GM21619 (cell line): ENCODE results near the gene OR10G3.
"Not testable (repeated sequence)": the region's sequence is repeated elsewhere in the genome, so short reads cannot be mapped to it uniquely, and the experiment has no call there.

Experiments used
- ATAC-seq: cut with Tn5 transposase; IDR thresholded peaks from one replicate; pipeline ENCODE4 v1.9.1; 2021; ENCODE audit not compliant: unreplicated experiment

OR10G3 gene, protein sequence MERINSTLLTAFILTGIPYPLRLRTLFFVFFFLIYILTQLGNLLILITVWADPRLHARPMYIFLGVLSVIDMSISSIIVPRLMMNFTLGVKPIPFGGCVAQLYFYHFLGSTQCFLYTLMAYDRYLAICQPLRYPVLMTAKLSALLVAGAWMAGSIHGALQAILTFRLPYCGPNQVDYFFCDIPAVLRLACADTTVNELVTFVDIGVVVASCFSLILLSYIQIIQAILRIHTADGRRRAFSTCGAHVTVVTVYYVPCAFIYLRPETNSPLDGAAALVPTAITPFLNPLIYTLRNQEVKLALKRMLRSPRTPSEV

DNA sequence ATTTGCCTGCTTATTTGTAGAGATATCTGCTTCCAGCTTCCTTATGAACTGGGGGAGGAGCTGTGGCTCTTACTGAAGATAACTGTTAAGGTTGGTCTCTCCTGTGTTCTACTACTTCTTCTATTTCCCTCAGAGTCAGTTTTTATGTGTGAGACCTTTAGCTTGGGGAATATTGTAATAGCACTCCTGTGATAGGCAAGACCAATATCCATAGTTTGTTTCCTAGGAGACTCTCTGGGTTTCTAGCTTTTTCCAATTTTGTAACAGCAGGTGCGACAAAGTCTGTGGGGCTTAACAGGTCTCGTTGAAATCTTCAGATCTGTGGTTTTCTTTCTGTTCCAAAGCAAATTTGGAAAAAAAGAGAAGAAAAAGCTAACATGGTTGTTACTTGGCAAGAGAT lies at the start of gene OR10G3:
Gene OR10G3, minus strand, starts transcription at position 101 of the 400 bp plus-strand sequence. CDS start 9,332 bp downstream, outside the sequence.
- ATAC-seq = no peak

- no peak for ATAC-seq
These were observed 46.8 kb upstream of the OR10G3 start for GRCh38 chr14:21626491-21627230.

DNA sequence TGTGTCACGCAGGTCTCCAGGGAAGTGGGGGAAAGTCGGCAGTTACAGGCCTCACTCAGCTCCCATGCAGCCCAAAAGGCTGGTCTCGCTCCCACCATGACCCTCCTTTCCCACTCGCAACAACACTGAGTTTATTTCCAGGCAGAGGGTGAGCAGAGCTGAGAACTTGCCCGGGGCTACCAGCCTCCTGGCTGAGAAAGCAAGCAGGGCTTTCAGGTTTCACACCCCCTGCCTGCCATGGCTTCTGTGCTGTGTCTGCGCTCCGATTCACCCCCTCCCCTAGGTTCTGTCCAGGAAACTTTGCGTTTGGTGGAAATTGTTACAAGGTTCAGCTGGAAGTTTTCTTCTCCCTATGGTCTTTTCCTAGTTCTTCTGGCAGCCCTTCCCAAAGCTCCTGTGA lies 37.7 kb upstream of the OR10G3 start:
- no peak for ATAC-seq

DNA sequence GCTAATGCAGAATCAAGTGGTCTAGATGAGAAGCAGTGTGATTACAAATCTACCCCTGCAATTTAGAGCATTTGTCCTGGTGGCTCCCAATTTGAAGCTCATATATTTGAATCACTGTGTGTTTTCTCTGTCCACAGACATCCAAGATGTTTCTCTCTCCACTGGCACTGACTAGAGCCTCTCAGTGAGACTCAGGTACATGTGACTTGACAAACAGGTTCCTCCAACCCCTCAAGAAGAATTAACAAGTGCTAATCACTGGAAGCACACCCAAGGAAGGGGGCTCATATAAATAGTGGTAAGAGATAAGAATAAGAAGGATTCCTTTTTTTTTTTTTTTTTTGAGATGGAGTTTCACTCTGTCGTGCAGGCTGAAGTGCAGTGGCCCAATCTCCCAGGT lies 34.4 kb upstream of the OR10G3 start:
- ATAC-seq = no peak

- no peak for ATAC-seq
These were observed 32.4 kb upstream of the OR10G3 start for GRCh38 chr14:21612324-21612723.

GRCh38 chr14:21602181-21602580 lies 22.3 kb upstream of the OR10G3 start:
- not testable (repeated sequence) for ATAC-seq

DNA sequence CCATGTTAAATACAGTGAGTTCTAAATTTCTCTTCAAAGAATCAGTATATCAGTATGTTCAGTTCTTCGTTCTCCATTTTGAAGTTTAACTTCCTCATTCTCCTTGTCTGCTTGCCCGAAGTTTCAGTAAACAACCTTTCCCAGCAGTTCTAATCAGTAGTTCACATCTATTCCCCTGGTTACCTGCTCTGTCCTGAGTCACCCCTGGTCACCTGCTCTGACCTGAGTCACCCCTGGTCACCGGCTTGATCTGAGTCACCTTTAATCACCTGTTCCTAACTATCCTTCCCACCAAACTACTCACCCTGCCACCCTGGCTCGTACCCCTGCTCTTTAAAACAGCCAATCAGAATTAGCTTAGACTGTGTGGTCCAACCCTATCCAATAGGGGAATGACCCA lies 9.4 kb upstream of the OR10G3 start:
- no peak for ATAC-seq

DNA sequence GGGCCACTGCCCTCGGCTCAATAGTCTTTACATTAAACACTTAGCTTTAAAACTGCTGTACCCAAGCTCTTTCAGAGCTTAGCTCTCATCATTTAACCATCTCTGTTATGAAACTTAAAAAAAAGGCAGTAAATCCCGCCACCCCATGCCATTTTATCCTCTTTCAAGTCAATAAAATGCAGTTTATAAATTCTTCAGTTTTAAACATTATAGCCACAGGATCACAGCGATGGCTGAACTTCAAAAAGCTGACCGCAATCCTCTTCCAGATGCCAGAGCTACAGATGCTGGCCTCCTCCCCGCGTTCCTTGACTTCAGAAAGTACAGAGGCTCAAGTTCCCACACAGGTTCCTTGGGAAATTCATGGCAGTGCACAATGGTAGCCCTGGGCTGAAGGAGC lies 4.2 kb downstream of the OR10G3 start:
- ATAC-seq = no peak

- ATAC-seq = no peak
These were observed 7.3 kb downstream of the OR10G3 start for GRCh38 chr14:21572604-21573003.

GRCh38 chr14:21558703-21559170 lies 21.1 kb downstream of the OR10G3 start:
- no peak for ATAC-seq

- no peak for ATAC-seq
These were observed 22.6 kb downstream of the OR10G3 start for GRCh38 chr14:21557084-21557901.

- ATAC-seq = no peak
These were observed 23.3 kb downstream of the OR10G3 start for GRCh38 chr14:21556378-21557083.

DNA sequence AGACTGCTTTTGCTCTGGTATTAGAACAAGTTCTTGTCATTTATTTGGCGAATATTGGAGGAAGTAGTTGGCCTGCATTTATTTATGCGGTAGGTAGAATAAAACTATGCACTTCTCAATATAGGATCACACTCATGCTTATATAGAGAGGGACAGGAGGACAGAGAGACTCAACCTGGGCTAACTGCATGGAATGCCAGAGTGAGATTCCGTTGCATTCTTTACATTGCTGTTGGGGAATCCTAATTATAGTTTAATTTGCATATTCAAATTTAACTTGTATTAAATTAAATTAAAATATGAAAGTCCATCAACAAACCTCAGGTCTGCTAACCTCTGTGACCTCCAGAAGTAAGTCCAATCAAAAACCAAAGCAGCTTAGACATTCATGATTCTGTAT lies 26.6 kb downstream of the OR10G3 start:
- no peak for ATAC-seq

DNA sequence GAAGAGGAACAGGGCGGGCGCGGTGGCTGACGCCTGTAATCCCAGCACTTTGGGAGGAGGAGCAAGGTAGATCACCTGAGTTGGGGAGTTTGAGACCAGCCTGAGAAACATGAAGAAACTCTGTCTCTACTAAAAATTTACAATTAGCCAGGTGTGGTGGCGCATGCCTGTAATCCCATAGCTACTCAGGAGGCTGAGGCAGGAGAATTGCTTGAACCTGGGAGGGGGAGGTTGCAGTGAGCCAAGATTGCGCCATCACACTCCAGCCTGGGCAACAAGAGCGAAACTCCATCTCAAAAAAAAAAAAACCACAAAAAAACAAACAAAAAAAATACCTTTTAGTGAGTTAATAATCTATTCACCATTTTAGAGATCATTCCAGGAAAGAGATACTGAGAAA lies 35.3 kb downstream of the OR10G3 start:
- ATAC-seq = not testable (repeated sequence)

DNA sequence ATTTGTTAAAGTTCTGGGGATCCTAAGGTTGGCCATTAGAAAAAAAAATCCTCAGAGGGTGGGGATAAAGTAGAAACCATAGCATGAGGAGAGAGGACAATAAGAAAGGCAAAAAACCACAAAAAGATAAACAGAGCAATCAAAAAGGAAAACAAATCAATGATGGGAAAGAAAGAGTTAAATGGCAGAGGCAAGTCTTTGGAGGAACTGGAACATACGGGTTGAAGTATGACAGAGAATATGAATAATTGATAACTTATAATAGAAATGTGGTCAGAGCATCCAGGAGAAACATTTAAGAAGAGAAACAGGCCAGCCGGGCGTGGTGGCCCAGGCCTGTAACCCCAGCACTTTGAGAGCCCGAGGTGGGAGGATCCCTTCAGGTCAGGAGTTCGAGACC lies 35.9 kb downstream of the OR10G3 start:
- ATAC-seq = no peak

DNA sequence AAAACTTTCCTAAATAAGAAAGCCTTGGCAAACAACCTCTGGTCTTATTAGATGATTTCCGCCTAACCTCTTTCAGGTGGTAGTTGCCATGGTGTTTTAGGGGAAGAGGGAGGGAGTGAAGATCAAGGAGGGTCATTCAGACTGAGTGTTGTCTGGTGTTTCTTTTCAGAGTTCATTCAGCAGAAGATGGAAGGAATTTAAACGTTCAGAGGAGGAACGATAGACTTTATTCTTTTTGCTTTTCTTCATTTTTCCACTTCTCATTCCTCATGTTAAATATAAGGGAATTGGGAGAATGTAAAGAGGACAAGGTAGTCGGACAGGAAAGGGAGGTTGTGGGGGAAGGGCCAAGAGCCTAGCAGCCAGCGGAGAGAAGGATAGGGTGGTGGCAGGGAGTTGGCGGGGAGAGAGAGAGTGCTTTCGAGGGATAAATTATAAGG lies 36.3 kb downstream of the OR10G3 start:
- ATAC-seq = no peak

DNA sequence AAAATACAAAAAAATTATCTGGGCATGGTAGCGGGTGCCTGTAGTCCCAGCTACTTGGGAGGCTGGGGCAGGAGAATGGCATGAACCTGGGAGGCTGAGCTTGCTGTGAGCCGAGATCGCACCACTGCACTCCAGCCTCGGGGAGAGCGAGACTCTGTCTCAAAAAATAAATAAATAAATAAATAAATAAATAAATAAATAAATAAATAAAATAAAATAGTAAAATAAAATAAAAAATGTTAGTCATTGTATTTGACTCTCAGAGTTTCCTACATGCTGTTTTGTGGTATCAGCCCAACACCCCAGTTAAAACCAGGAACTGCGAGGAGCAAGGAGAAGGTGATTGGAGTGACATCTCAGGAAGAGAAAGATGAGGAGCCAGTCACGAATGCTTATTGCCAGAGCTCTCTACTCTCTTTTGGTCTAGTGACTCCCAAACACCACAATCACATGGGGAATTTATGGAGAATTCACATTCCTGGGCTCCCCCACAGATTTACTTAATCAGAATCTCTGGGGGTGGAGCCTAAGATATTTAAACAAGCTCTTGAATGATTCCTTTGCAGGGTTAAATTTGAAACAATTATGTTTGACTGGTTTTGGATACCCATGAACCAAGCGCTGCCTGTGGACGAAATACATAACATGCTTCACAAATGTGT lies 38.3 kb downstream of the OR10G3 start:
- no peak for ATAC-seq

- ATAC-seq = no peak
These were observed 40.5 kb downstream of the OR10G3 start for GRCh38 chr14:21539189-21539940.

DNA sequence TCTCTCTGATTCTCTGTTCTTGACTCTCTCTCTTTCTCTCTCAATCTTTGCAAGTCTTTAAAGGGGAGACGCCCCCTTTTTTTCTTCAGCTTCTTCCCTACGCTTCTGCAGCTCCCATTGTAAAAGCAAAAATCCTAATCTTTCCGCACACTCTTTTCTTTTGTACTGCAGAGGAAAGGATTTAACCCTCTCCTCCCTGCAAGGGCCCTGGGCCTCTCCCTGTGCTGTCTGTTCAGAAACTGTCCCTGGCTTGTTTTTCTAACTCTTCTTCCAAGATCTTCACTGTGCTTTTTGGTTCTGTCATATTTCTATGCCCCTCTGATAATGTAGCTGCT lies 42.8 kb downstream of the OR10G3 start:
- no peak for ATAC-seq
